Body of pancreas (tissue), 4 donors: ENCODE data around the gene CSAD.

Experiments
- POLR2A ChIP-seq, 3 donors: fragments of 450-650 bp; IDR thresholded peaks; one replicate each; pipeline ENCODE4 v1.6.1; 2016; ENCODE audit warnings: antibody characterized with exemption in 3 of 3, mild to moderate bottlenecking in 2 of 3
- TF ChIP-seq, protein P1 (sequence below), 7 experiments: fragments of 450-650 bp in 4 of 7; fragments of 200-600 bp in 3 of 7; sonication (generic) in 3 of 7; IDR thresholded peaks; one replicate each; pipeline ENCODE4 v1.5.1; 2016 to 2019; ENCODE audit warnings: antibody characterized with exemption in 7 of 7

DNA sequence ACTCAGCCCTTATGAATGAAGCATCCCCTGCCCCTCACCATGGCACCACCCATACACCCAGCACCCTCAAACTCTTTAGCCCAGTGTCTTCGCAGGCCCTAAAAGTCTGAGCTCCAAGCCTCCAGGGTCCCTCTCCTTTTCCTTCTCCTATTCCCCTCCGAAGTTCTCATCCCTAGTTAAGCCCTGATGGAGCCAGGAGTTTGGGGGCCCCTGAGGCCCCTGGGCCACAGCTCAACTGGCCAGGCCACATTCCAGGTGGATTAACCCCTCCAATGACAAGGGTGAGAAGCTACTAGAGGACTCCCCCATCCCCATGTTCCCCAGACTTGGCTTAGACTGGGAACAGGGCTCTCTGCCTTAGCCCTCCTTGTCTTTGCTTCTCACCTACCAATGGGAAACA, 48.7 kb upstream of the CSAD start:
- TF ChIP-seq POLR2A (IDR thresholded peaks at IDR 0.05), result no peak
- TF ChIP-seq, protein P1, sequence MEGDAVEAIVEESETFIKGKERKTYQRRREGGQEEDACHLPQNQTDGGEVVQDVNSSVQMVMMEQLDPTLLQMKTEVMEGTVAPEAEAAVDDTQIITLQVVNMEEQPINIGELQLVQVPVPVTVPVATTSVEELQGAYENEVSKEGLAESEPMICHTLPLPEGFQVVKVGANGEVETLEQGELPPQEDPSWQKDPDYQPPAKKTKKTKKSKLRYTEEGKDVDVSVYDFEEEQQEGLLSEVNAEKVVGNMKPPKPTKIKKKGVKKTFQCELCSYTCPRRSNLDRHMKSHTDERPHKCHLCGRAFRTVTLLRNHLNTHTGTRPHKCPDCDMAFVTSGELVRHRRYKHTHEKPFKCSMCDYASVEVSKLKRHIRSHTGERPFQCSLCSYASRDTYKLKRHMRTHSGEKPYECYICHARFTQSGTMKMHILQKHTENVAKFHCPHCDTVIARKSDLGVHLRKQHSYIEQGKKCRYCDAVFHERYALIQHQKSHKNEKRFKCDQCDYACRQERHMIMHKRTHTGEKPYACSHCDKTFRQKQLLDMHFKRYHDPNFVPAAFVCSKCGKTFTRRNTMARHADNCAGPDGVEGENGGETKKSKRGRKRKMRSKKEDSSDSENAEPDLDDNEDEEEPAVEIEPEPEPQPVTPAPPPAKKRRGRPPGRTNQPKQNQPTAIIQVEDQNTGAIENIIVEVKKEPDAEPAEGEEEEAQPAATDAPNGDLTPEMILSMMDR (IDR thresholded peaks at IDR 0.05), result no peak
